Pulmonary artery endothelial cell (primary cell): ENCODE measurements around the gene ABL1. TPM values are rescaled to one million over a fixed set of nuclear protein-coding genes. Genes with fewer than 3 reads are reported as not detected.

Source experiments
- DNase-seq: peaks from one replicate; pipeline ENCODE4 v3.0.0-alpha.2; 2011; ENCODE audit warnings: low read depth, low spot score
- total RNA-seq: library from RNA; depleted of rRNA; stranded (reverse); fragments of >200 nt; gene quantifications from 2 replicates; pipeline ENCODE4 v1.2.3, GENCODE V29; 2014

Gene ABL1
- total RNA-seq, 1 donor from 2014 or later: 59.5 TPM

DNA sequence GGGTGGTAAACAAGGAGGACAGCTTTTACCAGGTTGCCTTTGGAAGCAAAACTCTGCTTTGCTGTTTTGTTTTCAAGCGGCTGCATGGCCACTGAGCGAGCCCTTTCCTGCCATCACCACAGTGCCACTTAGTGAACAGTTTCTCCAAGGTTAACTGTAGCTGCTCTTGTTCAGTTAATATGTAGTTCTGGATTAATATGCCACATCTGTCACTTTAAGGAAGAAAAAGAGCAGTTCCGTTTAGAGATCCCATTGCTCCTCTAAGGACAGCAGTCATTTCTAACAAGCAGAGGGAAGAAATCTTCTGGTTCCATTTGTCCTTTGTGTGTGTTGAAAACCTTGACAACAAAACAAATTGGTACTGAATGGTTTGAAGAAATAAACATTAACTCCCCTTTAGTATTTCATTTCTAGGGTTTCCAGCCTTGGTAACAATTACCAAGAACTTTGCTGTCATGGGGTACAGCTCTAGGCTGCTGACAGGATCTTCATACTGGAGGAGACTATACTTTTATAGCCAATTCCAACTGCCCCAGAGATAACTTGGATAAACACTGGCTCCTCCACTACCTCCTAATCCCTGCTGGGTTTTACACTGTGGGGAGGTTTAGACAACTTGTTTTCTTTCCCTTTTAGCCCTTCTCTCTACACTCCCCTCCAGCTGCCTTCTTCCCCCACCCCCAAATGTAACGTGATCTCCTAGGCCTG, 10.3 kb upstream of the ABL1 start:
- no peak for DNase-seq

DNA sequence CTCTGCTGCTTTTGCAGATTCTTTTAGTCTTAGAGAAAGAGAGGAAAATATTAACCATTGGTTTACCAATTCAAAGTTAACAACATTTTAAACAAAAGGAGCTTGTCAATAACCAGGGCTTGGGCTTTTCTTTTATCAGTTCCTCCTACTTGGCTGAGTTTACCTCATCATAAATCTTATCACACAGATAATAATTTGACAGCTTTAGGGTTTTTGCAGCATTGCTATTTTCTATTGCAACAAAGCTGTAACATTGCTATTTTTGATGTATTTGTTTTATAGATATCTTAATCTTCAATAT, 9.8 kb upstream of the ABL1 start:
- DNase-seq: no peak

DNA sequence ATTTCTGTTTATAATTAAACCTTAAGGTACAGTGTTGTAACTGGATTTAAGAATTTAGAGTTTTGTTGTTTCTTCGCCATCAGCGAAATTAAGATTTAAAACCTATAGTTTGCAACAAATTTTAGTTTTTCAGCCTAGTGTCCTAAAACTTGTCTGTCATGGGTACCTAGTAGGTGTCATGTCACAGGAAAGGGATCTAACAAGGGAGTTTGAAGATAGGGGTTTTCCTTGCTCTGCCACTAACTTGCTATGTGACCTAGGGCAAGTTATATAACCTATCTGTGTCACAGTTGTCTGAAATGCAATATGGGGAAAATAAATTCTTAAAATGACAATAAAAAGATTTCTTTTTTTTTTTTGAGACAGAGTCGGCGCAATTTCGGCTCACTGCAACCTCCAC, 9.2 kb upstream of the ABL1 start:
- DNase-seq: no peak

DNA sequence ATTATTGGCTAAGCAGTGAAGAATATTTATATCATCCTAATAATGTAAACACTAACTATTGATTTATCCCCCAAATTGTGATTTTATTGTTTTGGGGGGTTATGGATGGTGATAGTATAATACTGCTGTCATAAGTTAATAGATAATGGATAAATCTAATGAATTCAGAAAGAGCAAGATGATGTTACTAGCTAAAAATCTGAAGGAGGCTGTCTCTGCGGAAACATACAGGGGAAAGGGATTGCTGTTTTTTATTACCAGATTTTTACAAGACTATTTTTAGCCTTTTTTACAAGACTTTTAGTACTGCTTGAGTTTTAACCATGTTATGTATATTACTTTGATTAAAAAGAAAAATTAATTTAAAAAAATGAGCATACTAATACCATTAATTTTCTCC, 5.3 kb upstream of the ABL1 start:
- no peak for DNase-seq

DNA sequence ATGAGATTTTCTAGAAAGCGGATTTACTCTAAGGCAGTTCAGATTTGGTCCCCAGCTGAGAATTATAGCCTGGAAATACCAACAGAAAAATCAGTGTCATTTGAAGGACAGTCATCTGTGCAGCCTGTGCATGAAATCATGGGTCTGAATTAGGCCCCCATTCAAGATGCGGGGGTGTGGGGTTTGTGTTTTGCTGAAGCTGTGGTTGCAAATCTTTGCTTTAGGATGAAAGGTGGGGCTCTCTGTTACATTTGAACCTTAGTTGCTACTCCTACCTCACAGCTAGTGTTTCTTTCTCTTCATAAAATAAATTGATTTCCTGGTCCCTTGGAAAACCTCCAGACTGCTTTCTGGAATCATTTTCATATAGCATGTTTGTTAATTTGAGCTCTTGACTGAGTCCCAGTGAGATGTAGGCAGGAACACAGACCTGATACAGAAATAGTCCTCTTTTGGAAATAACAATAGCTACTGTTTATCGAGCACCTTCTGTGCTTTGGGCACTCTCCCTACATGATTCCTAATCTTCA, 4.8 kb upstream of the ABL1 start:
- no peak for DNase-seq

DNA sequence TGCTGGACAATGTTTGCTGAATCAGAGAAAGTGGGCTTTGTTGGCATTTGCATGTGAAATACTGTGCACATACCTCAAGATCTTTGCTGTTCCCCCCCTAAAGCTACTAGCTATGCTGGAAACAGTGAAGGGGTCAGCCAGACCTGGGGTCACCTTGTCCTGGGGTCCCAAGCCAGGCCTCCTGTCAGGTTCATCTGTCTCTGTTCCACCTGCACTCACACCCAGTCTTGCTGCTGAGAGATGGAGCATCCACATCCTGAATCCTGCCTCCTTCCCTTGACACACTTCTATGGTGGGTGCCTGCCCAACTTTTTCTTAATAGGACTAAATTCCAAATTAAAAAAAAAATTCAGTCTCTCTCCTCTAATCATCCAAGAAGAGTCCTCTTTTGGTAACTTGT, 4.0 kb upstream of the ABL1 start:
- no peak for DNase-seq

DNA sequence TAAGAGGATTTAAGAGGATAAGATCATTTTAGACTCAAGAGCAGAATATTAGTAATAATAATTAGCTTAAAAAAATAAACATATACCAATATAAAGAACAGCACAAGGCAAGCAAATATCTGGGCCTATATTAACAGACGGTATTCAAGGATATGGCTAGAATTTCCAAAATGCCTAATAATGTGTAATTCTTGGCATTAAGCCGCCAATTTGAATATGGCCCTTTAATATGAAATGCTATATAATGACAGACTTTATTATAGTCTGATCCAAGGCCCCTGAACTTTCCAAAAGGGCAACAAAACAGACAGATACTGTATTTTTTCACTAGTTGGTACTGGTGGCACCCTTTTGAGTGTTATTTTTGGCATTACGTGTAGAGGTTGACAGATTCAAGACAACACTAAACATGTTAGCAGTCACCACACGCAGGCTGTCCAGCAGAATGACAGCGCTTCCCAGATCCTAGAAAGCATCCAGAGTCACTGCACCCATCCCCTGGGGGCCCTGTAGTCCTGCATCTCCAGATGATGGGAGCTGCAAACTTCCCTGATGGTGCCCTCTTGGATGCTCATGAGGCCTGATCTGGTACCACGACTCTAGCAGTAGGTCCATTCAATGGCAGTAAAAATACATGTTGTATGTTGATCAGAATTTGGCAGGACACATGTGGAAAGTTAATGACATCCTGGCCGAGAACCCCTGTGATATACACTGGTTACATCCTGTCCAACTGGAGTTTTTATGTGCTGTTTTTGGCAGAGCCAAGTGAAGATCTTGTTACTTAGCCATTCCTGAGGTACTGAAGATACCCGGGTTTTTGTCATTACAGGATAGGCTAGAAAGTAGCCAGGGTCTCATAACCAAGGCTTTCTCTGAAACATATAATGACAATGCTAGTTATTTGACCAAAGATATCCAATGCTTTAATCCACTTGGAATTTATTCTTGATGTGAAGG, 1.7 kb upstream of the ABL1 start:
- DNase-seq: no peak

DNA sequence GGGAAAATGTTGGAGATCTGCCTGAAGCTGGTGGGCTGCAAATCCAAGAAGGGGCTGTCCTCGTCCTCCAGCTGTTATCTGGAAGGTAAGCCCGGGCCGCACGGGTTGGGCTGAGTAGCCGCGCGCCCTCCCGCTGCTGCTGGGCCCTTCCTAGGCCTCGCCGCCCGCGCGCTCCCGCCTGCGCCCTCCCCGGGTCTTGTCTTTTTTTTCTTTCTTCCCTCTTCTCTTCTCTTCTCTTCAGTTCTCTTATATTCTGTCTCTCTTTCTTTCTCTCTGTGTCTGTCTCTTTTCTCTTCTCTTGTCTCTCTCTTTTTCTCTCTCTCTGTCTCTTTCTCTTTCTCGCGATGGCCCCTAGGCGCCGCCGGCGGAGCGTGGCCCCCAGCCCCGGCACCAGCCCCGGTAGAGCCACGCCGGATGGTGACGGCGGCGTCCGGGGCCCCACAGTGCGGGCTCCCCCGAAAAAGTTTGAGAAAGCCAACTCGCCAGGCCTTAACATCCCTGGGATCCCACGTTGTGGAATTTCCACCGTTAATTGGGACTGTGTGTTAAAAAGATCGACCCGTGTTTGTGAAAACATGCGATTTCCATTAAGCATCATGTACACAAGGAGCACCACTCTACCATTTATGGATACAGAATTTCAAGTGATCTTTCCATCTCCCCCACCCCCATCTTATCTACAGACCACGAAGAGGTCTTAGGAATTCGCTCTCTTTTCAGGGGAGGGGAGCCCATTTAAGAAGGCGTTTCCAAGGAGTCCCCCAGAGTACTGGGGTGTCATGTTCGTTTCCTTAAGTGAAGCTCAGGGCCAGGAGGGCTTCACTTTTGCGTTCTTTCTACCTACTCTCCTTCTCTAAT, 616 bp downstream of the ABL1 start:
- DNase-seq: no peak

DNA sequence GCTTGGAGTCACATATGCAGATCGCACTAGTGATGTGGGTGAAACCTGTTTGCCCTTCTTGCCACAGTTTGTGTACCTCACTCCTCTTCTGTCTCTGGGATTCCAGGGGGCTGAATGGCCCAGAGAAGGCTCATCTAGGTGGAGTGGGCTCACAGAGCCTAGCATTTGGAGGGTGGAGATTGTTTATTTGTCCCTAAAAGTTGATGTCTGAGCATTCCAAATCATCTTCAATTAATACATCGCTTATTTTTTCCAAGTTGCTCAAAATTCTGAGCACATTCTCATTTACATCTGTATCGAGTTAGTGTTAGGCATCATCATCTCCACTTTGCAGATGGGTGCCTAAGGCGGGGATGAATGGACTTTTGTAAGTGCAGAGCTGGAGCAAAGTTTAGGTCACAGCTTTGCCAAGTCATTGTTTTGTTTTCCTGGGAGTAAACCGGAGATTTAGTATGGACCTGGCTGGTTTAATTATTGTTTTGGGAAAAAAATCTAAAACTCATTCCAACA, 2.0 kb downstream of the ABL1 start:
- DNase-seq: no peak

DNA sequence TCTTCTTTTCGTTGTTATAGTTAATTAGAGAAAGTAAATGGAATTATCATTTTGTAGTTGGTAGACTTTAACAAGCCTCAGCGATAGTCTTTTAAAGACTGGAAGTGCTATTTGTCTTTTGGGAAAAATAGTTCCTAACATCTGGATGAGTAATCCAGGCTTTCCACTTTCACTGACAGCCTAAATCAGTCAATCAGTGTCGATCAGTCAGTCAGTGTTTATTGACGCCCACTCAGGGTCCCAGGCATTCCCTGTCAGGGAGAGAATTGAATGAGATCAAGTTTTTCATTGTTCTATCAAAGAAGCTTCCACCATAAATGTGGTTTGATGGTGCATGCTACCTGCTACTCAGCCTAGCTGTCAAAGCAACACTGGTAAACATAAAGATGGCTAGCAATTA, 2.6 kb downstream of the ABL1 start:
- no peak for DNase-seq

DNA sequence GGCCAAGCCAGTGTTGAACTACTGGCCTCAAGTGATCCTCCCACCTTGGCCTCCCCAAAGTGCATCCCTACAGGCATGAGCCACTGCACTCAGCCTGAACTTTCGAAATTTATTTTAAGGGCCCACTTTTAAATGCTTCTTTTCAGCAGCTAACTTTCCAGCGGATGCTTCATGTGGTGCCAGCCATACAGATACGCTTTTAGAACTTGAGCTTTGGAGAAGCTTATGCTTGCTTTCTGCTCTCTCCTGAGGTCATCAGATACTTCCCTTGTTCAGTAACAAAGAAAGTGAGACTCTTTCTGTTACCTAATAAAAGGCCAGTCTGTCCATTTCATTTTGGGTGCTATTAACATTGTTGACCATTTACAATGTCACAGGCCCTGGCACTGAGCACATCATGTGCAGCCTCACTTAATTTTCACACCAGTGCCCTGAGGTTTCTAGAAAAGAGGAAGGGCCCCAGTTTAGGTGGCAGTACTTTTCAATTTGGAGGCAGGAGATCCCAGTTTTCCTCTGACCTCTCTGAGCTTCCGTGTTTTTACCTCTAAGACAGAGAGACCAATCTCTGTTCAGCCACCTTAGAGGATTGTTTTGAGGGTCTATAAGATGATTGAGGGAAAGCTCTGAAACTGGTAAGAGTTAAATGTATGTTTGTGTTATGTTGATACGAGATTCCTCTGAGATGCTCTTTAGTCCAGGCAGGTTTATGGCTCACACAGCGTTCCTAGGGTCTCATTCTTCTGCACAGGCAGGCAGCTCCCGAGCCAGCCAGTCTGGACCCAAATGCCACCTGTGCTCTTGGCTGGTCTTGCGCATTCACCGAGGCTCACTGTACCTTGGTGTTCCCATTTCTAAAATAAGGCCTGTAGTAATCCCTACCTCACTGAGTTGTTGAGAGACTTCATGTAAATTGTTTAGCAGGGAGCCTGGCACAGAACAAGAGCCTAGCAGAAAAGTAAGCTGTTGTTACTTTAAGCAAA, 4.4 kb downstream of the ABL1 start:
- no peak for DNase-seq

DNA sequence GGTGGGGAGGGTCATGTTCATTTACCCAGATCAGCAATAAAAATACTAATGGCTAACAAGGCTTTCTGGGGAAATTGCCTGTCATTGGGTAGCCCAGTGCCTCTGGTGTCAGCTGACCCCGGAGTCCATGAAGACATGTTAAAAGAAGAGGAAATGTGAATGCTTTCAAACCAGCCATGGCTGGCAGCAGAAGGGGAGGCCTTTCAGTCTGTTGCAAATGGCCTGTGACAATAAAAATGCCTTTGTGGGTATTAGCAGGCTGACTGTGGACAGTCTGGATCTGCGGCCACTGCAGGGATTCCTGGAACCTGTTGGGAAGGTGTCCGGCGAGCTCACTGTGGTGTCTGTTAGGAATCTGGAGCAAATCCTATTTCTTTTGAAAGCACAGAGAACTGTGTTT, 7.5 kb downstream of the ABL1 start:
- DNase-seq: no peak

DNA sequence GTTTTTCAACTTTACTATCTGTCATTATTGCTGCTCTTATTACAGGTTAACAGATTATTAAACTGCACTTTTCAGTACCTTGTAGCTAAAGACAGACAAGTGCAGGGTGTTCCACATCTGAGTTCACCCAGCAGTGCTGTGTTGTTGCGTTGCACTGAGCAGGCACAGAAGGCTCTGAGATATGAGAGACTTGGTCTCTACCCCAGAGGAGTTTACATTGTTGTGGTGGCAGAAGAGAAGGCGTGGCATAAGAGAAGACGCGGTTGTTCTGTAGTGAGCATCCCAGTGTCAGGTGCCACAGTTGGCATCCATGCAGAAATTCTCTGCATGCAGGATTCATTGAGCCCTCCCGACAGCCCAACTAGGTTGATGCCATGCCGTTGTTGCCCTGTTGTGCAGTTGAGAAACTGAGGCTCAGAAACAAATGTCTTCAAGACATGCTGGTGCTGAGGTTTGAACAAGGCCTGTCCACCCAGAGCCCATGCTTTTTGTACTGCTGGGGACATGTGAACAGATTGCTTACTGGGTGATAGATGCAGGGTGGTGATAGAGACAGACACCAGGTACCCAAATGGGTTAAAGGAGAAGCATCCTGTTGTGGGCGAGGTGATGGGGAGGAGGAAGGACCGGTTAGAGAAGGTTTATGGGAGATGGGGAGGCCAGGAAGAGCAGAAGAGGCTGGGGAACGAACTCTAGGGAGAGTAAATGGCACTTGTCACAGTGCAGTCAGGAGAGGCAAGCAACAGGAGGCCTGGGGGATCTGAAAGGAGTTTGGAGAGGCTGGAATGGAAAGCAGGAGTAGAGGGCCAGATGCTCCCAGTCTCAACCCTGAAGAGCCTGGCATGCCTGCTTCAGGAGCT, 8.2 kb downstream of the ABL1 start:
- no peak for DNase-seq

DNA sequence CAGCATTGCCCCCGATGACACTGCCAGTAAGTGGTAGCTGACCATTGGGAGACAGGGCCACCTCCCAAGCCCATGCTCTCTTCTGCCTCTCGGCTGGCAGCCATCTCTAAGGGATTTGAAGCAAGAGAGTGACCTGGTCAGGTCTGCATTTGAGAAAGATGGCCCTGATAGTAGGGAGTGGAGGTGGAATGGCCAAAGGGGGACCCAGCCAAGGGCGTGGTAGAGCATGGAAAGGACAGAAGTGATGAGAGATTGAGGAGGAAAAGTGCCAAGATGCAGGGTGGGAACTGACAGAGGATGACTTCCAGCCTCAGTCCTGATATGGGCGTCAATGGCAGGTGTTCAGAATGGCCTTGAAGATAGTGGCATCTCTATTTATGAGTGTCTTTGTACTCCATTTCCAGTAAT, 9.0 kb downstream of the ABL1 start:
- DNase-seq: no peak

DNA sequence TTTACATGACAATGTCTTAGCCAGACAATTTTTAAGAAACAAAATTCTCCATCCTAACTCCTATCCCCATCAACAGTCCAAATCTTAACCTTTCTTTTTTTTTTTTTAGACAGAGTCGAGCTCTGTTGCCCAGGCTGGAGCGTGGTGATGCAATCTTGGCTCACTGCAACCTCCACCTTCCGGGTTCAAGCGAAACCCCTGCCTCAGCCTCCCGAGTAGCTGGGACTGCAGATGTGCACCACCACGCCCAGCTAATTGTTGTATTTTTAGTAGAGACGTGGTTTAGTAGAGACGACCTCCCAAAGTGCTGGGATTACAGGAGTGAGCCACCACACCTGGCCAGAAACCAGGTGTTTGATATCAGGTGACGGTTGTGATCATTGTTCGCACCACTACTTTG, 10.2 kb downstream of the ABL1 start:
- DNase-seq: no peak

DNA sequence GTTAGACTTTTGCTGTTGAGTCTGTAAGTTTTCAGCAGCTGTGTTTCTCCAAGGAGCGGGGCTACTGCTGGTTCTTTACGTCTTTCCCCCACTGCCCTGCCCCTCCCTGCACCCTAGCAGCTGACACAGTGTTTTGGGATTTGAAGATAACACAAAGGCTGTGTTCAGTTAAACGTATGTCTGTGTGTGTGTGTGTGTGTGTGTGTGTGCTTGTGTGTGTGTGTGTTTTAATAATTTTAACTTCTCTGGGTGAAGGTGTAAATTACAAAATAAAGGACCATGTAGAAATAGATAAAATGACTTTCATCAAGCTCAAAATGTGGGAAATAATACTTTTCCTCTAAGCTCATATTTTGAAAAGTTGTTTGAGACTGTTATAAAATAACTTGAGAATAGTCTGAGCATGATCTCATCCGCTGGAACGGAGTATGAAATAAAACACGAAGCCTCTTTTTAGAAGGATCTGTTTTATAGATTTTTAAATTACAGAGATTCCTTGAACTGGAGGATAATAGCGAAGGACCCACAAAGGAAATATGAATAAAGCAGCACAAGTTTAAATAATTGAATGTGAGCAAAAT, 10.9 kb downstream of the ABL1 start:
- no peak for DNase-seq

DNA sequence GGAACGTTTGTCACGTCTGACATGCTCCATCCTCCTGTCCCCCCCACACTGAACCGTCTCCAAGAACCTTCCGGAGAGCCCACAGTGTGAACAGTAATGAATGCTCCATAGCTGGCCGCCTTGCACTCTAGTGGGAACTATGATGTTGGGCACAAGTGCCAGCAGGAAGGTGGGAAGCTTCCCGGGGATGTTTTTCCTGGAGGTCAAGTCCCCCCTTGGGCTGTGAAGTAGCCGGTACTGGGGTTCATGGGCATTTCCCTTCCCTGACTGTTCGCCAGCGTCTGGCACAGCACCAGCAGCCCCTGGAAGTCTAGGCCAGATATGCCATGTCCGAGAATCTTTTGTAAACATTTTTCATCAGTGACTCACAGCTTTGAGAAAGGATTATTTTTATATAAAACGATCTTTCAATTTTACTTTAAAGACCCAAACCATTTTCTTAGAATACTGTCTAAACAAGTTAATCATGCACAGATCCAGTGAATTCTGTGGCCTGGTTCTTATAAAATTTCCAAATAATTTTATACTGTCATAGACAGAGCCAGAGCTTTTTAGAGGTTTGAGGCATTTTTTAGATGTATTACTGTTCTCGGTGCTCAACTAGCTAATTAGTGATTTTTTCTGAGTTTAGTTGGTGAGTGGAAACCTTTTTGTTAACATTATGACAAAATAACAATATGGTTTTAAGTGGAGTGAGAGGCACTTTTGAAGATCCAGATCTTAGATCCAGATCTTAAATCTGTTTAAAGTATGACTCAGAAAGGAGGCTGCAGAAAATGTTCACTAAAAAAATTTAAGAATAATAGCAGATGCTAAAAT, 11.6 kb downstream of the ABL1 start:
- DNase-seq: peak; percentile 78
